Cardiac fibroblast (primary cell): Measurements from ENCODE around the gene SLC15A1.
A peak's percentile ranks its signal among the peaks of the same experiment; 100 is the strongest.

ENCODE experiments used
- DNase-seq, 2 donors: peaks; one replicate each; pipeline versions ENCODE4 v3.0.0 to v3.0.0-alpha.2; 2010; ENCODE audit warnings: low read depth in 2 of 2
- H3K4me3 ChIP-seq, 2 donors: replicated peaks in 1 of 2; 1 replicate in 1 of 2; 2 replicates in 1 of 2; pipeline ENCODE4 v1.5.1; 2011; ENCODE audit warnings: low read depth in 2 of 2, low read length in 2 of 2, mild to moderate bottlenecking in 2 of 2, moderate library complexity in 1 of 2
- CTCF ChIP-seq: IDR thresholded peaks from one replicate; pipeline ENCODE4 v1.5.1; 2011; ENCODE audit warnings: low read depth, mild to moderate bottlenecking, low read length, inconsistent platforms

SLC15A1 gene

DNA sequence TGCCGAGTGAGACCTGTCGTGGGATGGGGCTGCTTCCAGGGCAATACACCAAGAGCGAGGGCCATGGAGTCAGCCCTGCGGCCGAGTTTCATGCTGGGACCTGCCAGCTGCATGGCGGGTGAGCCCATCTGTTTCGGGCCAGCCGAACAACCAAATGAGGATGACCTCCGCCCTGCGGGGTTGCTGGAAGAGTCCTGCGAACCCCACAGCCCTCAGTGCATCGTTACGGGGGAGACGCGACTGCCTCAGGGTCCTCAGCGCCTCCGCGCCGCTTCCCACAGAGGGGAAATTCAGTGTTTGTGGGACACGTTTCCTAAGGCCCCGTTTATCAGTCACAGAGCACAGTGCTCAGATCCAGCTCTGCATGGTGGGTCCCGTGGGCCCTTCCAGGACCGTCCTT is 22.0 kb downstream of the SLC15A1 start:
- no peak for DNase-seq

GRCh38 chr13:98729658-98730057 is 22.8 kb downstream of the SLC15A1 start:
- DNase-seq = no peak
- TF ChIP-seq CTCF = no peak
- H3K4me3 ChIP-seq = no peak overlapping the region

More for the DNA sequence above, 22.0 kb downstream of the SLC15A1 start:
- H3K4me3 ChIP-seq = no peak overlapping the region
- no peak for TF ChIP-seq CTCF

GRCh38 chr13:98722958-98723357 is 29.5 kb downstream of the SLC15A1 start:
- no peak overlapping the region for H3K4me3 ChIP-seq
- TF ChIP-seq CTCF = no peak
- DNase-seq = no peak

GRCh38 chr13:98721825-98722510 is 30.5 kb downstream of the SLC15A1 start:
- TF ChIP-seq CTCF = no peak
- DNase-seq = peak in 1 of 2 donors; percentile 32
- H3K4me3 ChIP-seq = no peak overlapping the region

DNA sequence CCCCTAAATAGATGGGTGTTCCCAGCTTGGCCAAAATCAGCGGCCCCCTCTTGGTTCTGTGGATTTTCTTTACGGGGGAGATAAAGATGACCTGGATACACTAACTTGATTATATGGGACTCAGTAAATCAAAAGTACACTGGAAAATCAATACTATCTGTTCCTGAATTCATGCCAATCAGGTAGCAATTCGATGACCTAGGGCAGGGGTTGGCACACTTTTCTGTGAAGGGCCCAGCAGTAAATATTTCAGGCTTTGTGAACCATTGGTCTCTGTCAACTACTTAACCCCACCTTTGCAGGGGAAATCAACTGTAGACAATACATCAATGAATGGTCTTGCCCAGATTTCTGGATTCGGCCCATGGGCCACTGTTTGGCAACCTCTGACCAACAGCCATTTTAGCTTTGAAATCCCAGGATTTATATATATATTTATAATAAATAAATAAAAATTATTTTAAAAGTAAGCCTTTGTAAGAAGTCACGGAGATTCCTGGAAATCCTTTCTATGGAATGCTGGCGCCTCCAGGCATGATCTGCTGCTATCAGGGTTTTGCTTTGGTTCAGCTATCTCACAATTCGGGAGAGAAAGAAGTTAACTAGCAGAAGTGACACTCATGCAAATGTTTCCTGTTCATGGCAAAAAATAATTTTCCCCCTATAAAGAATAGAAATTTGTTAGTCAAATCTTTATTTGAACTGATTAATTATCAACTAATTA is 32.8 kb downstream of the SLC15A1 start:
- no peak for TF ChIP-seq CTCF
- DNase-seq = no peak
- no peak overlapping the region for H3K4me3 ChIP-seq

GRCh38 chr13:98717891-98718290 is 34.6 kb downstream of the SLC15A1 start:
- no peak for TF ChIP-seq CTCF
- DNase-seq = no peak
- H3K4me3 ChIP-seq = no peak overlapping the region

DNA sequence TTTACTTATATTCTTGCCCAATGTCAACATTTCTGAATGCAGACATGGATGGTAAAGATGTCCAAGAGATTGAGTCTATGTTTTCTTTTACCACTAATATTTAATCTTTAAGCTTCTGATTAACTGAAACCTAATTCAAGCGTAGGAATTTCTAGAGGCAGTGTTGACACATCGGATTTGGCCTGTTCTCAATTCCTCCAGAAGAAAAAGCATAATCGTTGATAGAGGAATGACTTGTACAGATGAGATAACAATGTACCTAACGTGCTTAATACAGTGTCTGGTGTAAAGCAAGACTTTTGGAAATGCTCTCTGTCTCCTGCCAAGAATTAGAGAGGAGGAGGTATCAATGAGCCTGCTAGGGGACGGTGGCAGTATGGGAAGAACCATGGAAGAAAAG is 35.2 kb downstream of the SLC15A1 start:
- no peak overlapping the region for H3K4me3 ChIP-seq
- DNase-seq = peak in 1 of 2 donors; percentile 9
- no peak for TF ChIP-seq CTCF
